C4-2B (cell line): ENCODE measurements around the gene DBP.

ENCODE experiments used
- CTCF ChIP-seq: fragments of 450-650 bp; conservative IDR thresholded peaks from 2 replicates; pipeline ENCODE4 v1.5.1; 2017; ENCODE audit warnings: mild to moderate bottlenecking
- ZFX ChIP-seq: fragments of 450-650 bp; IDR thresholded peaks from 2 replicates; pipeline ENCODE4 v1.6.1; 2017

- TF ChIP-seq ZFX (no peak), CTCF (no peak)
Measured at GRCh38 chr19:48623556-48624066, 13.6 kb downstream of the DBP start.
